ENCODE results near the gene INTS1.

DNA sequence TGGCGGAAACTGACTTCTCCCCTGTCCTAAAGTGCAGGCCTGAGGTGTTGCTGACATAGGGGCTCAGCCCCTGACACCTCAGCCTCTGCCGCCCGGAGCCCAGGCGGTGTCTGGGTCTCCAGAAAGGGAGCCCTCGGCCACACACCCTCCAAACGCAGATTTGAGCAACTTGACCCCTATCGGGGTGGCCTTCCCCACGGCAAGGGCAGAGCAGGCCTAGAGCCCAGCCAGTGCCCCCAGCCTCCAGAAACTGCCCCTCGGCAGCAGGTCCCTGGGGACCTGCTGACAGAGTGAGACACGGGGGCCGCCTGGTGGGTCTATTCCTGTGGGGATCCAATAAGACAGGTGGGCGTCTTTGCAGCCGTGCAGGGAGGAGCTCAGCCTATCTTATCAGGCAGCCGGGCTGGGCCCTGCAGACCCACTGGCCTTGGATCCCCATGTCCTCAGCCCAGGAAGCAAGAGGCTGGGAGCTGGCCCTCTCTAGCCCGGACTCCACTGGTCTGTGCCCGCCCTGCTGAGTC is 40.8 kb upstream of the INTS1 start:
- TF ChIP-seq, protein P1, sequence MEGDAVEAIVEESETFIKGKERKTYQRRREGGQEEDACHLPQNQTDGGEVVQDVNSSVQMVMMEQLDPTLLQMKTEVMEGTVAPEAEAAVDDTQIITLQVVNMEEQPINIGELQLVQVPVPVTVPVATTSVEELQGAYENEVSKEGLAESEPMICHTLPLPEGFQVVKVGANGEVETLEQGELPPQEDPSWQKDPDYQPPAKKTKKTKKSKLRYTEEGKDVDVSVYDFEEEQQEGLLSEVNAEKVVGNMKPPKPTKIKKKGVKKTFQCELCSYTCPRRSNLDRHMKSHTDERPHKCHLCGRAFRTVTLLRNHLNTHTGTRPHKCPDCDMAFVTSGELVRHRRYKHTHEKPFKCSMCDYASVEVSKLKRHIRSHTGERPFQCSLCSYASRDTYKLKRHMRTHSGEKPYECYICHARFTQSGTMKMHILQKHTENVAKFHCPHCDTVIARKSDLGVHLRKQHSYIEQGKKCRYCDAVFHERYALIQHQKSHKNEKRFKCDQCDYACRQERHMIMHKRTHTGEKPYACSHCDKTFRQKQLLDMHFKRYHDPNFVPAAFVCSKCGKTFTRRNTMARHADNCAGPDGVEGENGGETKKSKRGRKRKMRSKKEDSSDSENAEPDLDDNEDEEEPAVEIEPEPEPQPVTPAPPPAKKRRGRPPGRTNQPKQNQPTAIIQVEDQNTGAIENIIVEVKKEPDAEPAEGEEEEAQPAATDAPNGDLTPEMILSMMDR (IDR thresholded peaks at IDR 0.05): no peak
- TF ChIP-seq POLR2A (IDR thresholded peaks at IDR 0.05) (no peak), POLR2AphosphoS5 (IDR thresholded peaks at IDR 0.05) (no peak), EP300 (IDR thresholded peaks at IDR 0.05) (no peak)
